ENCODE results near the gene PPFIBP1.
"Not testable (repeated sequence)": the region's sequence is repeated elsewhere in the genome, so short reads cannot be mapped to it uniquely, and the experiment has no call there.

Gene PPFIBP1

GRCh38 chr12:27577688-27578087, 53.7 kb downstream of the PPFIBP1 start:
- H3K4me3 ChIP-seq (ENCODE audit: low read length), result no peak overlapping the region
- no peak for TF ChIP-seq ZNF274 (IDR thresholded peaks at IDR 0.05; ENCODE audit: low read depth, low read length)

GRCh38 chr12:27578689-27579372, 54.8 kb downstream of the PPFIBP1 start:
- no peak for TF ChIP-seq ZNF274 (IDR thresholded peaks at IDR 0.05; ENCODE audit: low read depth, low read length)
- H3K4me3 ChIP-seq (ENCODE audit: low read length), result no peak overlapping the region

- no peak overlapping the region for H3K4me3 ChIP-seq (ENCODE audit: low read length)
- no peak for TF ChIP-seq ZNF274 (IDR thresholded peaks at IDR 0.05; ENCODE audit: low read depth, low read length)
Observed at GRCh38 chr12:27580561-27581330, 56.7 kb downstream of the PPFIBP1 start.

GRCh38 chr12:27581331-27581671, 57.3 kb downstream of the PPFIBP1 start:
- H3K4me3 ChIP-seq (ENCODE audit: low read length), result not testable (repeated sequence)

DNA sequence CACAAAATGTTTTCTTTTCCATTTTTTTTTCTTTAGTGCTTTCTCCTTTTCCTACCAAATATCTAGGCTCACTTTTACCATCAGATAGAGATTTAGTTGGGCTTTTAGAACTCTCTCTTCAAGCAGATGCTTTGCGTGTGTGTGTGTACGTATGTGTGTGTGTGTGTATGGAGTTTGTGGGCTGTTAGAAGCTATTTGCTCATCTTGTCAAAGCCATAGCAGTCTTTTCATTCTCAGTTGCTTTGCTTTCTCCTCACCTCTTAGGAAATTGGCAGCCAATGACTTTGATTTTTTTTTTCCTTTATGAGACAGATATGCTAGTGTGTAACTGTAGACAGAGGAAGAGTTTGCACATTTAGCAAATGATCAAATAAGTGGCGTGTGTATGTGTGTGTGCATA, 57.8 kb downstream of the PPFIBP1 start:
- not testable (repeated sequence) for H3K4me3 ChIP-seq (ENCODE audit: low read length)

DNA sequence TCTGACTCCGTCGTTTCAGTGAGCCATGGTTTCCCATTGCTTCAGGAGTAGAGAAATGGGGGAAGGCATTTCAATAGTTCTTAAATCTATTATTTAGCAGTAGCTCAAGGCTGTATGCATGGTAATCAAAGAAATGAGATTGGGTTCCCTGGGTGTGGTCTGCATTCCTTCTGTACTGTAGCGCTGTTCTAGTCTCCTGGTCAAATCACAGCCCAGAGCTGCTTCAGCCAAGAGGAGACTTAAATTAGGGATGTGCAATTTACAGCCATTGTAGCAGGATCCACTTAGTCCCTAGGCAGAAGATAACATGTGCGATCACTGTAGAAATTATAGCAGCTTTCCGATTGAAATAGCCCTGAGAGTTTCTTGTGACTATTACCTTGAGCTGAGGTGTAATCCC, 58.4 kb downstream of the PPFIBP1 start:
- H3K4me3 ChIP-seq (ENCODE audit: low read length), result not testable (repeated sequence)

DNA sequence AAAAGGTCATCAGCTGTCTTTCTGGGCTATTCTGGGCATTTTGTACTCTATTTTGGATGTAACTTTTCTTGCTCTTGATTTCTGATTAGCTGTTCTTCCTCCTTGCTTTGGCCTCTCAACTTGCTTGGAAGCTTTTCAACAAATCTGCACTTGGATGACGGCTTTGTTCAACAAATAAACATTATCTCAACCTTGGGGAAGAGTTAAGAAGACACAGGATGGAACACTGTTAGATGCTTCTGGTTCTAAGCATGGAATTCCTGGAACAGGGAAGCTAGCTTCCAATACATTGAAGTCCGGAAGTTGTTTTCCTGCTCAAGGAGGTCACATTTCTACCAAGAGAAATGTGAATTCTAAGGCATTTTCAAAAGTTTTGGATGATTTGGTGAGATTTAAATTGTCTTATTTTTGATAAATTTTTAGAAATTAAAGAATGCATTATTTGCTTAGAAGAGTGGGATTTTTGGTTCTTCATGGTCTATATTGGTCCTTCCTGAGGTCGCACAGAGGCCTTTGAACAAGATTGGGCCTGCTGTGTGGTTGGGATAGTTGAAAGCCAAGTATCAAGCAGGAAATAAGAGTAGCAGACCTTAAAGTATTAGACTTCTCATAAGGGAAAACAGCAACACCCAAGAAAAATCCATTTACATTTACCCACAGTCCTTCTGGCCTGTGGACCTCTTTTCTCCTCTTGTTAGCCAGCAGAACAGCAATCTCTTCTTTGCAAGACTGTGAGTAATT, 59.2 kb downstream of the PPFIBP1 start:
- H3K4me3 ChIP-seq (ENCODE audit: low read length), result no peak overlapping the region
- no peak for TF ChIP-seq ZNF274 (IDR thresholded peaks at IDR 0.05; ENCODE audit: low read depth, low read length)

DNA sequence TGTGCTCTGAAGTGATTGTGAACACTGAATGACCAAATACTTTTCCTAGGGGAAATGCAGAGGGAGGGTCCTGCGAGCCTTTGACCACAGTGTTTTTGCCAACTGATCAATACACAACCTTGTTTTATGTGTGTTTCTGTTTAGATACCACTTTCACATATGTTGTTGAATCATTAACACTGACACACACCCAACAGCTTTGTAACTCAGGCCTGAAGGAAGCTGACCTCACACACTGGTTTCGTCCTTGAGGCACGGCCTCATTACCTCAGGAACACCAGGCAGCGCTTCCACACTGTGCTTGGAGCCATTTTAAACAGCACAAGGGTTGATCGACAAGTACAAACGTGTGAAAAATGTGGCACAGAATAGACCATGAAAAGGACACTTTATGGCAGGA, 60.0 kb downstream of the PPFIBP1 start:
- no peak overlapping the region for H3K4me3 ChIP-seq (ENCODE audit: low read length)
- no peak for TF ChIP-seq ZNF274 (IDR thresholded peaks at IDR 0.05; ENCODE audit: low read depth, low read length)

DNA sequence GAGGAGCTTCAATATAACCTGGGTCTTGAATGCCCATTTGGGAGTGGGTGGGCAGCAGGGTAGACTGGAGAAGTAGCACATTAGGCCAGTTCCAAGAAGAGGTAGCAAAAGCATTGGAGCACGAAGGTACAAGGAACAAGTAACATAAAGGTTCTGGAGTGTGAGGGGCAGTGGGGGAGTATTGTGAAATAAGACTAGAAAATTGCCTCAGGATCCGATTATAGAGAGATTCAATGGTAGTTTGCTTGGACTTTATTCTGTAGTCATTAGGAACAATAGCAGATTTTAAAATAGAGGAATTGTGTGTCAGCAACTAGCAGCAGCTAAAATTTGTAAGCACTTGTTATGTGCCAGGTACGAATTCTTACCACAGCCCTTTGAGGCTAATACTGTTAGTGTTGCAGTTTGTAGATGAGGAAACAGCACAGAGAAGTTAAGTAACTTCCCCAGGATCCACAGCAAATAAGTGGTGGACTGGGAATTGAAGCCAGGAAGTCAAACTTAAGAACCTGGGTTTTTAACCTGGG, 61.8 kb downstream of the PPFIBP1 start:
- H3K4me3 ChIP-seq (ENCODE audit: low read length), result no peak overlapping the region
- no peak for TF ChIP-seq ZNF274 (IDR thresholded peaks at IDR 0.05; ENCODE audit: low read depth, low read length)

GRCh38 chr12:27588075-27588730, 64.2 kb downstream of the PPFIBP1 start:
- not testable (repeated sequence) for H3K4me3 ChIP-seq (ENCODE audit: low read length)

DNA sequence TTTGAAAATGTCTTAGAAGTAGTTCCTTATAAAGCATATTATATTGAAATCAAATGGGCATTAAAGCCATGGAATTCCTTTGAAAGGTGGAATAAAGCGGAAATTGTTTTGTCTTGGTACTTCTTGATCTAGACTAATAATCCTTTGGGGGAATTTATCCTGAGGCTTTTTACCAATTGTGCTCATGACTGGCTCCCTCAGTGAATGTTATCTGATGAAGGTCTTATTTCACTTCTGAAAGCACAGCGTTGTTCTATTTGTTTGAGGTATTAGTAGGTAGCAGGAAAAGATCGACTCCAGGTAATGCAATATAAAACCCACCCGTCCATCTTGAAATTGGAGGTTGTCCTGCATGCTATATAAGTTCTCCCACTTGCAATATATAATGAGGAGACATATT, 64.8 kb downstream of the PPFIBP1 start:
- no peak overlapping the region for H3K4me3 ChIP-seq (ENCODE audit: low read length)
- TF ChIP-seq ZNF274 (IDR thresholded peaks at IDR 0.05; ENCODE audit: low read depth, low read length), result no peak

- no peak for TF ChIP-seq ZNF274 (IDR thresholded peaks at IDR 0.05; ENCODE audit: low read depth, low read length)
- H3K4me3 ChIP-seq (ENCODE audit: low read length), result no peak overlapping the region
Observed at GRCh38 chr12:27589419-27589818, 65.4 kb downstream of the PPFIBP1 start.

DNA sequence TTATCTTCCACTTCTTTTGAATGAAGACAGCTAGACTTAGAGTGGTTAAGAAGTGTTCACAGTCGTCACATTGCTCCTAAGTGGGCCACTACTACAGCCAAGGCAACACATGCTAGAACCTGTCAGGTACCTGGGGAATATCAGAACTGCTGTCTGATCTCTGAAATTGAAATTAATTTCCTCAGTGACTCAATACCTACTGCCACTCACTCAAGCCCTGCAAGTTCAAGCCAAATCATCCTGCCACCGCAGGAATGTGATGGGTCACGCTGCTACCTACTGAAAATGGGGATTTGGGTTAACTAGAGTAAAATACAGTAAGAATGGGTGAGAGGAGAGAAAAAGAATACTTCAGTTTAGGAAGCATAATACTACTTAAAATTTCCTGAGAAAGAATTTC, 67.7 kb downstream of the PPFIBP1 start:
- H3K4me3 ChIP-seq (ENCODE audit: low read length), result not testable (repeated sequence)

DNA sequence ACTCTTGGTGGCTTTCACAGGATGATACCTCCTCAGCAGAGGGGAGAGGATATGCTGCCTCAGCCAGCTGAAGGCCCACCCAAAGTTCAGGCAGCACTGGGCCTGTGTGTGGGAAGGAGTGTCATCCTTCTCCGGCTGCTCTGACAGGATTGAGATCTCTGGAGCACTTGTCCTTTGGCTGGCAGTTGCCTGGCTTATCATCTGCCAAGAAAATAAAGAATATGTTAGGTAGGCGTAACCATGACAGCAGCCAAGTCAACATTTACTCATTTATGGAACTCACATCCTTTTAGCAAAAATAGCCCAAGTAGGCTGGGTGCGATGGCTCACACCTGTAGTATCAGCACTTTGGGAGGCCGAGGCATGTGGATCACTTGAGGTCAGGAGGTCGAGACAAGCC, 68.5 kb downstream of the PPFIBP1 start:
- no peak overlapping the region for H3K4me3 ChIP-seq (ENCODE audit: low read length)
- TF ChIP-seq ZNF274 (IDR thresholded peaks at IDR 0.05; ENCODE audit: low read depth, low read length), result no peak

GRCh38 chr12:27593266-27593665, 69.3 kb downstream of the PPFIBP1 start:
- TF ChIP-seq ZNF274 (IDR thresholded peaks at IDR 0.05; ENCODE audit: low read depth, low read length), result no peak
- H3K4me3 ChIP-seq (ENCODE audit: low read length), result no peak overlapping the region
